ENCODE data around the gene TMEM59L. TPM values are rescaled to one million over a fixed set of nuclear protein-coding genes. Genes with fewer than 3 reads are reported as not detected.

The TMEM59L gene
- total RNA-seq: under 1 TPM in 3 of 4 donors, not detected in 1; 0.46 to 0.63 (median 0.52) TPM

DNA sequence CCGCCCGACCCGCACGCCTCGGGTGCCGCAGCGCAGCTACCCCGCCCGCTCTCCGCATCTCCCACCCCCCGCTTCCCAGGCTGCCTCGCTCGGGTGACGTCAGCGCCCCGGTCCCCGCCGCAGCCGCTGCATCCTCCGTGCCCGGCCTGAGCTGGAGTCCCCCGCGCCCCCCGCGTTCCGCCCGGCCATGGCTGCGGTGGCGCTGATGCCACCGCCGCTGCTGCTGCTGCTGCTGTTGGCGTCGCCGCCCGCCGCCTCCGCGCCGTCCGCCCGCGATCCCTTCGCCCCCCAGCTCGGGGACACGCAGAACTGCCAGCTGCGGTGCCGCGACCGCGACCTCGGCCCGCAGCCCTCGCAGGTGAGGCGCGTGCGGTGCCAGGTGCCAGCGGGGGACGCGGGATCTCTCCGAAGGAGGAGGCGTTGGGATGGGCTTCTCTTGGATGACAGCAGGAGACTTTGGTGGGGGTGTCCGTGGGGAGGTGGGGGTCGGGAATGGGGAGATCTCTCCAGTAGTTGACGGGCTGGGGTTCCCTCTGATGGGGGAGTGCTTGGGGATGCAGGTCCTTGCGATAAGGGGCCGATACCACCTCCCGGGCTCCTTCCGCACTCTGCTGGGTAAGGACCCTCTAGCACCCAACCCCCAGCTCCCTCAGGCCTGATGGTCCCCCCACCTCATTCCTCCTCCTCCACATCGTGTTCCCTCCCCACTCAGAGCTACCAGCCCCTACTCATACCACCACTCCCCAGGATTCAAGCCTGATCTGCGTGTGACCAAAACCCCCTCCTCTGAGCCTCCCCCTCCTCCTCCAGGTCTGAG is at the start of gene TMEM59L:
Gene TMEM59L, plus strand, starts transcription at position 99 of the 817 bp plus-strand sequence. Its CDS starts 89 bp downstream, at position 188.
- WGBS, 2 donors: 5 to 11% methylated on average over 14 to 45 of the region's 70 CpGs
- TF ChIP-seq POLR2A (IDR thresholded peaks at IDR 0.05): no peak
- TF ChIP-seq, protein P1, sequence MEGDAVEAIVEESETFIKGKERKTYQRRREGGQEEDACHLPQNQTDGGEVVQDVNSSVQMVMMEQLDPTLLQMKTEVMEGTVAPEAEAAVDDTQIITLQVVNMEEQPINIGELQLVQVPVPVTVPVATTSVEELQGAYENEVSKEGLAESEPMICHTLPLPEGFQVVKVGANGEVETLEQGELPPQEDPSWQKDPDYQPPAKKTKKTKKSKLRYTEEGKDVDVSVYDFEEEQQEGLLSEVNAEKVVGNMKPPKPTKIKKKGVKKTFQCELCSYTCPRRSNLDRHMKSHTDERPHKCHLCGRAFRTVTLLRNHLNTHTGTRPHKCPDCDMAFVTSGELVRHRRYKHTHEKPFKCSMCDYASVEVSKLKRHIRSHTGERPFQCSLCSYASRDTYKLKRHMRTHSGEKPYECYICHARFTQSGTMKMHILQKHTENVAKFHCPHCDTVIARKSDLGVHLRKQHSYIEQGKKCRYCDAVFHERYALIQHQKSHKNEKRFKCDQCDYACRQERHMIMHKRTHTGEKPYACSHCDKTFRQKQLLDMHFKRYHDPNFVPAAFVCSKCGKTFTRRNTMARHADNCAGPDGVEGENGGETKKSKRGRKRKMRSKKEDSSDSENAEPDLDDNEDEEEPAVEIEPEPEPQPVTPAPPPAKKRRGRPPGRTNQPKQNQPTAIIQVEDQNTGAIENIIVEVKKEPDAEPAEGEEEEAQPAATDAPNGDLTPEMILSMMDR (IDR thresholded peaks at IDR 0.05): no peak
- no peak for DNase-seq (ENCODE audit: low spot score in 2 of 2)
- intact Hi-C loops (cut with DNase I; ENCODE audit: low total_unique reads): no loop called here
- no peak within 1 kb of the TSS for H3K4me3 ChIP-seq (ENCODE audit: low read depth, poor library complexity, severe bottlenecking)

DNA sequence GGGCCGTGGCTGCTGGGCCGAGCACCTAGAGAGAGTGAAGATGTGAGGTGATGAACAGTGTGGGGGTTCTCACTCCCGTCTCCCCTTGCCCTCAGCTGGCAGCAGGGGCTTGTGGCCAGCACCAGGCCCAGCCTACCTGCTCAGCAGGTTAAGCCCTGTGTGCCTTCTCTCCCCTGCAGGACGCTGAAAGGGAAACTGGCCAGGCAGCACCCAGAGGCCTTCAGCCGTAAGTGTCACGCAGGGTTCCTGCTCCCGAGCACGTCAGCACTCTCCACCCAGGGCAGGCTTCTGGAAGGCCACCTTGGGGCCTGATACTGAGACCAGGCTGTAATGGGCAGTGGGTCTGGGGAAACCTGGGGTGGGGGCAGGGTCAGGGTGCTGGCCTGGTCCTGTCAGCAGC is 45.7 kb upstream of the TMEM59L start:
- no peak for DNase-seq (ENCODE audit: low spot score in 2 of 2)
- TF ChIP-seq, protein P1 (IDR thresholded peaks at IDR 0.05): no peak
- TF ChIP-seq POLR2A (IDR thresholded peaks at IDR 0.05): no peak
- 87 to 95% methylated on average over 8 of the region's 8 CpGs for WGBS, 2 donors
- H3K4me3 ChIP-seq (ENCODE audit: low read depth, poor library complexity, severe bottlenecking): no peak overlapping the region
- intact Hi-C loops (cut with DNase I; ENCODE audit: low total_unique reads): no loop called here

DNA sequence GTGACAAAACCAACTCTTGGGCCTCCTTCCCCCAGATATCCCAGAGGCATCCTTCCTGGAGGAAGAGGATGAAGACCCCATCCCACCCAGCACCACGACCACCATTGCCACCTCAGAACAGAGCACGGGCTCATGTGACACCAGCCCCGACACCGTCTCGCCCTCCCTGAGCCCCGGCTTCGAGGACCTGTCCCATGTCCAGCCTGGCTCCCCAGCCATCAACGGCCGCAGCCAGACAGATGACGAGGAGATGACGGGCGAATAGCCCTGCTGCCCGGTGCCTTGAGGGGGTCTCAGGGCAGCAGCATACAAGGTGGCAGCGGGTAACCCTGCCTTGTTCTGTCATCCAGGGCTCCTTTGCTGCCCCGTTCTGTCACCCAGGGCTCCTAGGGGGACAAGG is 44.3 kb upstream of the TMEM59L start:
- 91 to 93% methylated on average over 15 of the region's 15 CpGs for WGBS, 2 donors
- no peak for DNase-seq (ENCODE audit: low spot score in 2 of 2)
- intact Hi-C loops (cut with DNase I; ENCODE audit: low total_unique reads): no loop called here
- TF ChIP-seq, protein P1 (IDR thresholded peaks at IDR 0.05): no peak
- no peak for TF ChIP-seq POLR2A (IDR thresholded peaks at IDR 0.05)
- no peak overlapping the region for H3K4me3 ChIP-seq (ENCODE audit: low read depth, poor library complexity, severe bottlenecking)

DNA sequence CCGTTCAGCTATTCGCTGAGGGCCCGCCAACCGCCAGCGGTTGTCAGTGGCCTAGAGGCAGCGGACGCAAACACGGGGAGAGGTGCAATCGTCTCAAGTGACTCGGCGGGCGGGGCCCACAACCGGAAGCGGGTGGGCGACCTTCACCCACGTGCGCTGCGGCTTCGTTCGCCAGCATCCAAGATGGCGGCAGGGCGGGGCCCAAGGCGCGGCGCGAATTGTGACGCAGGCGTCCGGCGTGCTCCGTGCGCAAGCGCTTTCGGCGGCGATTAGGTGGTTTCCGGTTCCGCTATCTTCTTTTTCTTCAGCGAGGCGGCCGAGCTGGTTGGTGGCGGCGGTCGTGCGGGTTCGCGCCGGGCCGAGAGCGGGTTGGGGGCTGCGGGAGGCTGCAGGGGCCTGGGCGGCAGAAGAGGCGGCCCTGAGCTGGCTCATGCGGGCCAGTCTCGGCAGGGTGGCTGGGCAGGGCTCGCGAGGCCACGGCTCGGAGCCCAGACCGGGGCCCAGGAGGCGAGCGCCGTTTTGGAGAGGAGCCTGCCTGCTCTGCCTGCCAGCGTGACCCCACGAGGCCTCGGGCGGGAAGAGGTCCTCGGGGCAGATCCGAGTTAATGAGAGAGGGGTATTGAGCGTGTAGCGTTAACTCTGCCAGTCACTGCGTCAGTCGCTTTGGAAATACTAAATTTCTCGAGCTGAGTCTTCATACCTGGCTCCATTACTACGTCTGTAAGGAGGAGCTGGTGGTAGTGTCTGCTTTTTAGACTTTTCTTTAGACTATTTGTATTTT is 40.9 kb upstream of the TMEM59L start, which contains the start of gene UBA52:
Gene UBA52, plus strand, starts transcription at position 294 of the 781 bp plus-strand sequence. CDS start 1,444 bp downstream, outside the sequence.
- intact Hi-C loops (cut with DNase I; ENCODE audit: low total_unique reads): loop anchor here (10.0 kb wide), 1 partner anchor 107 kb away; no protein-coding TSS in a partner anchor
- H3K4me3 ChIP-seq (ENCODE audit: low read depth, poor library complexity, severe bottlenecking): peak within 1 kb of the TSS; percentile 87
- WGBS, 2 donors: 0 to 1% methylated on average over 42 to 56 of the region's 75 CpGs
- peak; percentile 97 to 100 for DNase-seq (ENCODE audit: low spot score in 2 of 2)
- no peak for TF ChIP-seq POLR2A (IDR thresholded peaks at IDR 0.05)
- TF ChIP-seq, protein P1 (IDR thresholded peaks at IDR 0.05): no peak

DNA sequence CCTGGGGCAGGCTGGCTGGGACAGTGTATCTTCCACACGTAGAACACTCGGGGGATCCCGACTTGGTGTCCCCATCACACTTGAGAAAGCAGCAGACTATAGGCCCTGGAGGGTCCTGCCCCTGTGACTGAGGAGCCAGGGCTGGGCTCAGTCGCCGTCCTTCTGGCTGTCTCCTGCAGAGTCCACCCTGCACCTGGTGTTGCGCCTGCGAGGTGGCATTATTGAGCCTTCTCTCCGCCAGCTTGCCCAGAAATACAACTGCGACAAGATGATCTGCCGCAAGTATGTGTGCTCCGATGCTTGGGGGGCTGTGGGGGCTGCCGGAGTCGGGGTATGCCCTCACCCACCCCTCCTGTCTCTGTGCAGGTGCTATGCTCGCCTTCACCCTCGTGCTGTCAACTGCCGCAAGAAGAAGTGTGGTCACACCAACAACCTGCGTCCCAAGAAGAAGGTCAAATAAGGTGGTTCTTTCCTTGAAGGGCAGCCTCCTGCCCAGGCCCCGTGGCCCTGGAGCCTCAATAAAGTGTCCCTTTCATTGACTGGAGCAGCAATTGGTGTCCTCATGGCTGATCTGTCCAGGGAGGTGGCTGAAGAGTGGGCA is 37.9 kb upstream of the TMEM59L start:
- 91 to 92% methylated on average over 18 of the region's 18 CpGs for whole genome bisulfite sequencing, 2 donors
- no peak for DNase-seq (ENCODE audit: low spot score in 2 of 2)
- intact Hi-C loops (cut with DNase I; ENCODE audit: low total_unique reads): loop anchor here (10.0 kb wide), 1 partner anchor 110 kb away; no protein-coding TSS in a partner anchor
- no peak for TF ChIP-seq POLR2A (IDR thresholded peaks at IDR 0.05)
- TF ChIP-seq, protein P1 (IDR thresholded peaks at IDR 0.05): no peak
- no peak overlapping the region for H3K4me3 ChIP-seq (ENCODE audit: low read depth, poor library complexity, severe bottlenecking)
